OCI-LY1 (cell line): ENCODE measurements around the gene TRIM29.

Source experiments
- EZH2 ChIP-seq: fragments of 200-600 bp; sonication (generic), shearing (Covaris generic); IDR thresholded peaks from 2 replicates; pipeline ENCODE4 v1.8.0; 2017; ENCODE audit warnings: borderline replicate concordance, mixed run types, mild to moderate bottlenecking, antibody characterized with exemption, low read length, moderate library complexity, mixed read lengths
- TF ChIP-seq, protein P1 (sequence below): fragments of 200-600 bp; sonication (generic), shearing (Covaris generic); IDR thresholded peaks from 2 replicates; pipeline ENCODE4 v1.5.1; 2017; ENCODE audit warnings: mild to moderate bottlenecking, antibody characterized with exemption, low read length, moderate library complexity, mixed read lengths

DNA sequence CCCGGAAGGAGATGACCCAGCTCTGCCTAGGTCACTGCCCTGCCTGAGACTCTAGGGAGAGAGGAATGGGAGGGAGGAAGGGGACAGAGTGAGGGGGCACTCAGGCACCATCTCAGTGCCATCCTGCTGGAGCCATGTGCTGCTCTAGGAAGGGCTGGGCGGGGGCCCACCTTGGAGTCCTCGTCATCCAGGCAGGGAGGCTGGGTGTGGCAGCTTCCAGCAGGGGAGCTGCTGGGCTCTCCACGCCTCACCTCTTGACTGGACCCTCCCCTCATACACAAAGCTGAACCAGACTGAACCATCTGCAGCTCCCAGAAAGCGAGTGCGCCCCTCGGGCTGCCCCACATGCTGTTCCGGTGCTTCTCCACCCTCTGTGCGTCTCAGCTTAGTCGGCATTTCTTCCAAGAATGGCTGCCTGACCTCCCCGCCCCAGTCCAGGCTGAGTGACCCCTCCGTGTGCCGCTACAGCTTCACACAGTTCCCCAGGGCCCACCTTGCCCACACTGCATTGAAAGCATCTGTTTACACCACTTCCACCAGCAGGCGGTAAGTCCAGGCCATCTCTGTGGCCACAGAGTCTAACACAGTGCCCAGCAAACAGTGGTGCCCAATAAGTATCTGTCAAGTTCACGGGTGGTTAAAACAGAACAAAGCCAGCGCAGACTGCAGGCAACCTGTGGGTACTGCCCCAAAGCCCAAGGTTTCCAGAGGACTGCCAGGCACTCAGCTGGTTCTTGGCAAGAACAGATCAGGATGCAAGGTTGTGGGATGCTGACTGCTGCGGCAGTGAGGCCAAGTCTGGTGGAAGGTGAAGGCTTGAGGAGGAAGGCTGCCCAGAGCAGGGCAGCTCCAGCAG is 9.4 kb upstream of the TRIM29 start:
- TF ChIP-seq, protein P1, sequence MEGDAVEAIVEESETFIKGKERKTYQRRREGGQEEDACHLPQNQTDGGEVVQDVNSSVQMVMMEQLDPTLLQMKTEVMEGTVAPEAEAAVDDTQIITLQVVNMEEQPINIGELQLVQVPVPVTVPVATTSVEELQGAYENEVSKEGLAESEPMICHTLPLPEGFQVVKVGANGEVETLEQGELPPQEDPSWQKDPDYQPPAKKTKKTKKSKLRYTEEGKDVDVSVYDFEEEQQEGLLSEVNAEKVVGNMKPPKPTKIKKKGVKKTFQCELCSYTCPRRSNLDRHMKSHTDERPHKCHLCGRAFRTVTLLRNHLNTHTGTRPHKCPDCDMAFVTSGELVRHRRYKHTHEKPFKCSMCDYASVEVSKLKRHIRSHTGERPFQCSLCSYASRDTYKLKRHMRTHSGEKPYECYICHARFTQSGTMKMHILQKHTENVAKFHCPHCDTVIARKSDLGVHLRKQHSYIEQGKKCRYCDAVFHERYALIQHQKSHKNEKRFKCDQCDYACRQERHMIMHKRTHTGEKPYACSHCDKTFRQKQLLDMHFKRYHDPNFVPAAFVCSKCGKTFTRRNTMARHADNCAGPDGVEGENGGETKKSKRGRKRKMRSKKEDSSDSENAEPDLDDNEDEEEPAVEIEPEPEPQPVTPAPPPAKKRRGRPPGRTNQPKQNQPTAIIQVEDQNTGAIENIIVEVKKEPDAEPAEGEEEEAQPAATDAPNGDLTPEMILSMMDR: no peak
- no peak for TF ChIP-seq EZH2
